Vagina (tissue), 2 donors: ENCODE results near the gene KLHL22.

Experiments
- POLR2A ChIP-seq, 2 donors: fragments of 450-650 bp; IDR thresholded peaks; one replicate each; pipeline ENCODE4 v1.6.1; 2017; ENCODE audit warnings: antibody characterized with exemption in 2 of 2, mild to moderate bottlenecking in 2 of 2, moderate library complexity in 2 of 2
- TF ChIP-seq, protein P1 (sequence below), 3 experiments: fragments of 450-650 bp in 2 of 3; fragments of 200-600 bp in 1 of 3; sonication (generic) in 1 of 3; IDR thresholded peaks; one replicate each; pipeline ENCODE4 v1.5.1; 2017 to 2019; ENCODE audit warnings: antibody characterized with exemption in 3 of 3, mild to moderate bottlenecking in 2 of 3, moderate library complexity in 2 of 3

- no peak for TF ChIP-seq POLR2A (IDR thresholded peaks at IDR 0.05)
- TF ChIP-seq, protein P1, sequence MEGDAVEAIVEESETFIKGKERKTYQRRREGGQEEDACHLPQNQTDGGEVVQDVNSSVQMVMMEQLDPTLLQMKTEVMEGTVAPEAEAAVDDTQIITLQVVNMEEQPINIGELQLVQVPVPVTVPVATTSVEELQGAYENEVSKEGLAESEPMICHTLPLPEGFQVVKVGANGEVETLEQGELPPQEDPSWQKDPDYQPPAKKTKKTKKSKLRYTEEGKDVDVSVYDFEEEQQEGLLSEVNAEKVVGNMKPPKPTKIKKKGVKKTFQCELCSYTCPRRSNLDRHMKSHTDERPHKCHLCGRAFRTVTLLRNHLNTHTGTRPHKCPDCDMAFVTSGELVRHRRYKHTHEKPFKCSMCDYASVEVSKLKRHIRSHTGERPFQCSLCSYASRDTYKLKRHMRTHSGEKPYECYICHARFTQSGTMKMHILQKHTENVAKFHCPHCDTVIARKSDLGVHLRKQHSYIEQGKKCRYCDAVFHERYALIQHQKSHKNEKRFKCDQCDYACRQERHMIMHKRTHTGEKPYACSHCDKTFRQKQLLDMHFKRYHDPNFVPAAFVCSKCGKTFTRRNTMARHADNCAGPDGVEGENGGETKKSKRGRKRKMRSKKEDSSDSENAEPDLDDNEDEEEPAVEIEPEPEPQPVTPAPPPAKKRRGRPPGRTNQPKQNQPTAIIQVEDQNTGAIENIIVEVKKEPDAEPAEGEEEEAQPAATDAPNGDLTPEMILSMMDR (IDR thresholded peaks at IDR 0.05), result no peak
Observed at GRCh38 chr22:20446383-20446970, 49.1 kb downstream of the KLHL22 start.
